ENCODE data around the gene DCC.

DNA sequence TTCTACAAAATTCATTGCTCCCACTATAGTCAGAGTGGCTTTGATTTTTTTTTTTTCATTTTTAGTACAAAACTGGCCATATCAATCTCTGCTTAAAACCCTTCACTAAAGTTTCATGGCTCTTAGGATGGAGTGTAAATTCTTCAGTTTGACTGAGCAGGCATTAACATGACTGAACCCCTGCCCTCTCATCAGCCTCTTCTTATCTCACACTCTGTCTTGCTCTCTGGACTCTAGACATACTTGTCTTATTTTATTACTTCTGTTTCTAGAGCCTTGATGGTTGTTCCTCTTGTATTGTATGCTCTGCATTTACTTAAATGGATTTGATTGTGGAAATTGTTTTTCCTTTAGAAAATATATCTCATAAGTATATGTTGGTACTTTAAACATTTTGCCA is 272.4 kb downstream of the DCC start:
- TF ChIP-seq, protein P1, sequence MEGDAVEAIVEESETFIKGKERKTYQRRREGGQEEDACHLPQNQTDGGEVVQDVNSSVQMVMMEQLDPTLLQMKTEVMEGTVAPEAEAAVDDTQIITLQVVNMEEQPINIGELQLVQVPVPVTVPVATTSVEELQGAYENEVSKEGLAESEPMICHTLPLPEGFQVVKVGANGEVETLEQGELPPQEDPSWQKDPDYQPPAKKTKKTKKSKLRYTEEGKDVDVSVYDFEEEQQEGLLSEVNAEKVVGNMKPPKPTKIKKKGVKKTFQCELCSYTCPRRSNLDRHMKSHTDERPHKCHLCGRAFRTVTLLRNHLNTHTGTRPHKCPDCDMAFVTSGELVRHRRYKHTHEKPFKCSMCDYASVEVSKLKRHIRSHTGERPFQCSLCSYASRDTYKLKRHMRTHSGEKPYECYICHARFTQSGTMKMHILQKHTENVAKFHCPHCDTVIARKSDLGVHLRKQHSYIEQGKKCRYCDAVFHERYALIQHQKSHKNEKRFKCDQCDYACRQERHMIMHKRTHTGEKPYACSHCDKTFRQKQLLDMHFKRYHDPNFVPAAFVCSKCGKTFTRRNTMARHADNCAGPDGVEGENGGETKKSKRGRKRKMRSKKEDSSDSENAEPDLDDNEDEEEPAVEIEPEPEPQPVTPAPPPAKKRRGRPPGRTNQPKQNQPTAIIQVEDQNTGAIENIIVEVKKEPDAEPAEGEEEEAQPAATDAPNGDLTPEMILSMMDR (conservative IDR thresholded peaks at IDR 0.05), result no peak
- TF ChIP-seq ZFX (IDR thresholded peaks at IDR 0.05), result no peak

Data from C4-2B (cell line).